ENCODE measurements around the gene TBC1D5. TPM values are rescaled to one million over a fixed set of nuclear protein-coding genes. Genes with fewer than 3 reads are reported as not detected.

The TBC1D5 gene
- total RNA-seq, 1 experiment from 2014 or later, result 26.1 TPM

DNA sequence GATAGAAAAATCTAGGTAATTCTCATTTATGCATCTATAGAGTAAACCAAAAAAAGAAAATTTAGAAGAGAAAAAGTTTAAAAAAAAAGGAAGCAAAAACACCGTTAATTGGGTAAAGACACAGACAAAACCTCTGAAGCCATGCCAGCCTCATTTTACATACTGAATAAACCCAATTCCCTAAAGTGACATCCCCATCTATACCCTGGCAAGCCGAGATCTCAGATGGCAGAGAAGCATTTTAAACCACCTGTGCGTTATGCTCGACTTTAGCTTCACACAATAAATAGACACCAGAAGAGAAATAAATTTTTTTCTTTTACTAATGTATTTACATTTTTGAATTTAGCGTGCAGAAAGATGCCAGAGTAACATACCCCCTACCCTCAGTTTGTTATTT is 475.6 kb downstream of the TBC1D5 start:
- Mint-ChIP-seq H3K4me3 (no peak overlapping the region), H3K27me3 (ENCODE audit: low read depth) (no peaks in the 10 kb centered on the region), H3K27ac (no peak overlapping the region), H3K4me1 (no peaks in the 10 kb centered on the region), H3K9me3 (no peaks in the 10 kb centered on the region), H3K36me3 (no peaks in the 10 kb centered on the region)
- ATAC-seq (no peak), DNase-seq (ENCODE audit: low spot score) (no peak)
- POLR2A ChIA-PET, result no interaction called here
- TF ChIP-seq RELA (CRISPR knock-in tag; IDR thresholded peaks at IDR 0.05; ENCODE audit: borderline replicate concordance), result no peak
- TF ChIP-seq JAZF1 (CRISPR knock-in tag; IDR thresholded peaks at IDR 0.05), result no peak
- TF ChIP-seq ZNF396 (CRISPR knock-in tag; IDR thresholded peaks at IDR 0.05; ENCODE audit: borderline replicate concordance), result no peak
- no peak for TF ChIP-seq ZNF138 (CRISPR knock-in tag; conservative IDR thresholded peaks at IDR 0.05)
- TF ChIP-seq PREB (CRISPR knock-in tag; IDR thresholded peaks at IDR 0.05; ENCODE audit: borderline replicate concordance), result no peak
- no peak for TF ChIP-seq PRDM15 (CRISPR knock-in tag; IDR thresholded peaks at IDR 0.05)
- CTCF ChIA-PET, result no interaction called here

DNA sequence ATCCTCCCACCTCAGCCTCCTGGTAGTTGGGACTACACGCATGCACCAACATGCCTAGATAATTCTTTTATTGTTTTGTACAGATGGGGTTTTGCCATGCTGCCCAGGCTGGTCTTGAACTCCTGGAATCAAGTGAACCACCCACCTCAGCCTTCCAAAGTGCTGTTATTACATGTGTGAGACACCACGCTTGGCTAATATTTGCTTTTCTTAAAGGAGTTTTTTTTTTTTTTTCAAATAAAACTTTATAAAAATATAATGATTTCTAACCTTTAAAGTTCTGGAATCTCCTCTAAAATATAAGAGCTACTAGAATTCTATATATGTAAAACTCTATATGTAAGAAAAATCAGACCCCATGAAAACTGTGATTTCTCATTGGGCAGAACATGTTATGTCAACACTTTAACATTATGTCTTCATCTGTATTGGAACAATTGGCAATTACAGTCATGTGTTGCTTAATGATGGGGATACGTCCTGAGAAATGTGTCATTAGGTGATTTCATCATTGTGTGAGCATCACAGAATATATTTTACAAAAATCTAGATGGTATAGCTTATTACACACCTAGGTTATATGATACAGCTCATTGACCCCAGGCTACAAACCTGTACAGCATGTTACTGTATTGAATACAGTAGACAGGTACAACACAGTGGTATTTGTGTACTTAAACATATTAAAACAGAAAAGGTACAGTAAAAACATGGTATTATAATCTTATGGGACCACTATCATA is 480.6 kb downstream of the TBC1D5 start:
- Mint-ChIP-seq H3K27ac (no peak overlapping the region), H3K36me3 (no peaks in the 10 kb centered on the region), H3K4me1 (peaks cover 4% of the 10 kb centered on the region; the same call in 1 of the 2 replicates), H3K9me3 (no peaks in the 10 kb centered on the region), H3K27me3 (ENCODE audit: low read depth) (no peaks in the 10 kb centered on the region), H3K4me3 (no peak overlapping the region)
- POLR2A ChIA-PET, result no interaction called here
- TF ChIP-seq KAT7 (CRISPR knock-in tag; IDR thresholded peaks at IDR 0.05; ENCODE audit: borderline replicate concordance) (no peak), SOX15 (CRISPR knock-in tag; IDR thresholded peaks at IDR 0.05) (no peak), AFF4 (CRISPR knock-in tag; IDR thresholded peaks at IDR 0.05; ENCODE audit: borderline replicate concordance) (no peak), MYBL2 (CRISPR knock-in tag; IDR thresholded peaks at IDR 0.05) (no peak), CREB1 (CRISPR knock-in tag; IDR thresholded peaks at IDR 0.05) (no peak), CDX4 (CRISPR knock-in tag; IDR thresholded peaks at IDR 0.05; ENCODE audit: borderline replicate concordance) (no peak), ZNF232 (CRISPR knock-in tag; IDR thresholded peaks at IDR 0.05) (no peak), PRDM15 (CRISPR knock-in tag; IDR thresholded peaks at IDR 0.05) (no peak), ZNF281 (CRISPR knock-in tag; IDR thresholded peaks at IDR 0.05) (no peak)
- TF ChIP-seq, protein P1, sequence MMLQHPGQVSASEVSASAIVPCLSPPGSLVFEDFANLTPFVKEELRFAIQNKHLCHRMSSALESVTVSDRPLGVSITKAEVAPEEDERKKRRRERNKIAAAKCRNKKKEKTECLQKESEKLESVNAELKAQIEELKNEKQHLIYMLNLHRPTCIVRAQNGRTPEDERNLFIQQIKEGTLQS (CRISPR knock-in tag; conservative IDR thresholded peaks at IDR 0.05), result no peak
- ATAC-seq (no peak), DNase-seq (ENCODE audit: low spot score) (no peak)
- CTCF ChIA-PET, result no interaction called here

All from WTC11 (cell line).